Suppressor macrophage treated with lipopolysaccharide for 1 hour (primary cell): ENCODE measurements around the gene HAGHL.
"Not testable (repeated sequence)": the region's sequence is repeated elsewhere in the genome, so short reads cannot be mapped to it uniquely, and the experiment has no call there.

Experiments
- DNase-seq, 3 donors: peaks; one replicate each; pipeline ENCODE4 v3.0.0-alpha.2; 2020 to 2022

The HAGHL gene

GRCh38 chr16:734981-735881 lies 8.3 kb downstream of the HAGHL start:
- no peak for DNase-seq

DNA sequence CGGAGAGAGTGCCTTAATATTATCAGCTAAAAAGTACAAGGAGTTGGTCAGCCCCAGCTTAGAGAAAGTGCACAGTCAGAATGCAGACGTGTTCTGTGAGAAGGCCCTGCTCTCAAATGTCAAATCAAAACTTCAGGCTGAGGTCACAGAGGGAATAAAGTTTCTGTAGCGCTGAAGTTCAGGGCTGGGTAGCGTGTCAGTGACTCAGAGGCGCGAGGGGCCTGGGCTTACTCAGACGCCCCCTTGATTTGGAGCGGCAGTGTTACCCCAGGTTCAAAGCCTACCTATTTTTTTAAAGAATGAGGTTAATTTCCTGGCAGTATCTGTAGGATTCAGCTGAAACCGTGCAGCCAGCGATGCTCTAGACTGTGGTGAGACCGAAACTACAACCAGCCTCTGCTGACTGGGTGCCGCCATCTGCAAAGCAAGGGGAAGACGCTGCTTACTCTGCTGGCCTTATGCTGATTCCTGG lies 9.1 kb downstream of the HAGHL start:
- DNase-seq, result no peak

DNA sequence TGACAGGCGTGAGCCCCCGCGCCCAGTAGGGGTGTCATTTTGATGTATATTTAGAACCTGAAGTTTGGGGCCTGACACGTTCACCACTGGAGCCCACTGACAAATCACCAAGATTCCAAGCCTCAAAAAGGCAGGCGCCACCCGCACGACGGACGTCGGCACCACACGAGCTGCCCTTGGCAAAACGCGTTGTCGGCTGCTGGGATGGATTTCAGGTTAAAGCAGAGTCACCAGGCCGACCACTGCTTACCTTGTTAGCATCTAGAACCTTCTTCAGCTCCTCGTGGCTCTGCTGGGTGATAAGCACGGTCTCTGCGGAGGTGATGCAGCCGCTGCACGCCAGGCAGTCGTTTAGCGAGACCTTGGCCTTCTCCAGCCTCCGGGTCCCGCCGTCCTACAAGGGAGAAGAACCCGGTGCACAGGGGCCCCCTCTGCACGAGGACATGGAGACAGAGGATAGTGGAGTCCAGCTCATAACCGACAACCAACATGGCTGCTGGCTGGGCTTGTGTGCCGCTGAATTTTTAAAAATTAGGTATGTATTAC lies 10.1 kb downstream of the HAGHL start:
- DNase-seq, result no peak

DNA sequence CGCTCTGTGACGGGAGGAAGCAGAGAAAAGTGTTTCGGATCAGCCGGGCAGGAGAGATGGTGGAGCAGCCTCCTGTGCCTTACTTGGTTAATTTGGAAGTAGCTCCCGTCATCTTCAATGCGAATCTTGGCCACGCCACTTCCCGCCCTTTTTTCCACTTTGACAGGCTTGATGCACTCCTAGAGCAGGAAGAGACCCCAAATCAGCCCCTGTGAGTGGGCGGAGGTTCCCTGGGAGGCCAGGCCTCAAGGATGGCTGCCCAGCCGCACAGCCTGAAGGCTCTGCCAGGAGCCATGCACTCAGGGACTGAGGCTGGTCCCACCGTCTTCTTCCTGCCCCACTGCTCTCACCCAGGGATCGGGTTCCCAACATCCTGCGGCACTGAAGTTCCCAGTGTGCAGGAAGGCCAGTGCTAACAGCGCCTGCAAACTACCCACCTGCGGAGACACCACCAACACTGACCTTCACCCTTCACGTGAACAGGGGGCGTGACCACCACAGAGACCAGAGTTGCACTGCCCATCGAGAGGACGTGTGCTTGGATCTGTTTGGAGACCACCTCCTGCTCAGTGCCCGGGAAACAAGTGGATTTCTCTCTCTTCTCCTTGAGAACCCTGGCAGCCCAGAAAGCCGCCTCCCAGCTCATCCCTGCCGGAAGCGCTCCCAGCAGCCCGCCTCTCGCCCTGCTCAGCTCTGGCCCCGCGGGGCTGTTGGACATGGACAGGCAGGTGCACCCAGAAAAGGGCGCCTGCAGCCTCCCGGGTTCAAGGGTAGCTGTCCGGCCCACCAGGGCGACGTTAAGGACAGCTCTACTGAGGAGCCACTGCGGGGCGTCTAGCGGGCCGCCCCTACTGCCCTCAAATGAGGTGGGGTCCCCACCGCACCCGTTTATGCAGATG lies 12.9 kb downstream of the HAGHL start:
- DNase-seq, result no peak

GRCh38 chr16:740459-740763 lies 13.5 kb downstream of the HAGHL start:
- peak in 2 of 3 donors; percentile 38 to 48 for DNase-seq

- peak; percentile 92 to 96 (median 95) for DNase-seq
These were observed 14.0 kb downstream of the HAGHL start, which contains the start of gene CIAO3 for GRCh38 chr16:740764-741505. Gene CIAO3 (minus strand): TSS chr16:740997. CDS start chr16:740985, 12 bp downstream.

DNA sequence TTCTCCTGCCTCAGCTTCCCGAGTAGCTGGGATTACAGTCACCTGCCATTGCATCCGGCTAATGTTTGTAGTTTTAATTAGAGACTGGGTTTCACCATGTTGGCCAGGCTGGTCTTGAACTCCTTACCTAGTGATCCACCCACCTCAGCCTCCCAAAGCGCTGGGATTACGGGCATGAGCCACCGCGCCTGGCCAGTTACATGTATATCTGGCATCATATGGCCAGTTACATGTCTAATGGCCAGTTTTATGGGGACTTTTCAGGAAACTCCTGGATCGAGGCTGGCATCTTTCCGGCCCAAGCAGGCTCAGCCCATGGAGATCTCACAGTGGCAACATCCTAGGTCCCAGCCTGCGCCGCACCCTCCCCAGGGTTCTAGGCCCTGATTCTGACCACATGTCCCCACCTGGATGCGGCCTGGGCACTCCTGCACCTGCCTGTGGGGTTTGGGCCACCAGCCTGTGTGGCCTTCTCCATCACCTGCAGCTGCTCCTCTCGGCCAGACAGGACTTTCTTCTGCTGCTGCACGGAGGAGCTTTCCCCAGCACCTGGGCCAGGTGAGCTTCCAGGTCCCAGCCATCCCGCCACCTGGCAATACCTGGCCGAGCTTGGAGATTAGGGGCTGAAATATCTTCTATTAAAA lies 15.2 kb downstream of the HAGHL start:
- DNase-seq, result no peak

- DNase-seq, result not testable (repeated sequence)
These were observed 16.0 kb downstream of the HAGHL start for GRCh38 chr16:742894-743293.

GRCh38 chr16:743794-744500 lies 17.0 kb downstream of the HAGHL start:
- no peak for DNase-seq

- no peak for DNase-seq
These were observed 18.8 kb downstream of the HAGHL start for GRCh38 chr16:745739-746138.

DNA sequence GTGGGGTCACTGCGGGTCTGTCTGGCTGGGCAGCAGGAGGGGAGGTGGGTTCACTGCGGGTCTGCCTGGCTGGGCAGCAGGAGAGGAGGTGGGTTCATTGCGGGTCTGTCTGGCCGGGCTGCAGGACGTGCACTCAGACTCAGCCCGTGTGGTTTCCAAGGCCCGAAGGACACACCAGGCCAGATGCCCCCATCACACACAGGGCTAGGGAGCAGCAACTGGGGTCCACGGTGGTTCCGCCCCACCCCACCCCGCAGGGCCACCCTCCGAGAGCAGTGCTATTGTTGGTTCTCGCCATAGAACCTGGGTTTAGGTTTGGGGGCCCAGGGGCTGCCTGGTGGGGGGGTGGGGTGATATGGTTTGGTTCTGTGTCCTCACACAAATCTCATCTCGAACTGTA lies 19.7 kb downstream of the HAGHL start:
- DNase-seq, result no peak

DNA sequence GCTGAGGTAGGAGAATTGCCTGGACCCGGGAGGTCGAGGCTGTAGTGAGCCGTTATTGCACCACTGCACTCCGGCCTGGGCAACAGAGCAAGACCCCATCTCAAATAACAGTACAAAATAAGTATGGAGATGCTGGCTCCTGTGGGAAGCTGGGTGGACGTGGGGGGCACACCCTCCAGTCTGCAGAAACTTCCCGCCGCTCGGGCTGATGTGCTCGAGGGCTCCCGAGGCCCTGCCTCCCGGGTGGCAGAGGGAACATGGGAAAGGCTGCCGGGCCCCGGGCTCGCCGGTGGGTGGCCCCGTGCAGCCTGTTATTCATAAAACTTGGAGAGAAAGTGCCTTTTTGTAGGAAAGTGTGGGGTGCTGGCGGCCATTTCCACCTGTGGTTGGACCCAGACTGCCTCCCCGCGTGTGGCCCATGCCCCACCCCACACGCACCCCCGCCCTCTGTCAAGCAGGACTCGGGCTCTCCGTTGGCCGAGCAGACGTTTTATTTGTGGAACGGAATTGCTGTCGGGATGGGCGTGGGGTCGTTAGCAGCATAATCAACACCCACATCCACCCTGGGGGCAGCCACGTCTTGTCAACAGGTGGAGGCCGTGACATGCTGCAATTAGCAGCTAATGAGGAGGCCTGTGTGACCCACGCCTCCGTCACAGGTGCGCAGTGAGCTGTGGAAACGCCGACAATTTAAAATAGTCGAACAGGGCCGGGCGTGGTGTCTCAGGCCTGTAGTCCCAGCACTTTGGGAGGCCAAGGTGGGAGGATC lies 21.3 kb downstream of the HAGHL start:
- no peak for DNase-seq

- no peak for DNase-seq
These were observed 22.1 kb downstream of the HAGHL start for GRCh38 chr16:749010-749409.

- no peak for DNase-seq
These were observed 23.6 kb downstream of the HAGHL start for GRCh38 chr16:750485-750884.

DNA sequence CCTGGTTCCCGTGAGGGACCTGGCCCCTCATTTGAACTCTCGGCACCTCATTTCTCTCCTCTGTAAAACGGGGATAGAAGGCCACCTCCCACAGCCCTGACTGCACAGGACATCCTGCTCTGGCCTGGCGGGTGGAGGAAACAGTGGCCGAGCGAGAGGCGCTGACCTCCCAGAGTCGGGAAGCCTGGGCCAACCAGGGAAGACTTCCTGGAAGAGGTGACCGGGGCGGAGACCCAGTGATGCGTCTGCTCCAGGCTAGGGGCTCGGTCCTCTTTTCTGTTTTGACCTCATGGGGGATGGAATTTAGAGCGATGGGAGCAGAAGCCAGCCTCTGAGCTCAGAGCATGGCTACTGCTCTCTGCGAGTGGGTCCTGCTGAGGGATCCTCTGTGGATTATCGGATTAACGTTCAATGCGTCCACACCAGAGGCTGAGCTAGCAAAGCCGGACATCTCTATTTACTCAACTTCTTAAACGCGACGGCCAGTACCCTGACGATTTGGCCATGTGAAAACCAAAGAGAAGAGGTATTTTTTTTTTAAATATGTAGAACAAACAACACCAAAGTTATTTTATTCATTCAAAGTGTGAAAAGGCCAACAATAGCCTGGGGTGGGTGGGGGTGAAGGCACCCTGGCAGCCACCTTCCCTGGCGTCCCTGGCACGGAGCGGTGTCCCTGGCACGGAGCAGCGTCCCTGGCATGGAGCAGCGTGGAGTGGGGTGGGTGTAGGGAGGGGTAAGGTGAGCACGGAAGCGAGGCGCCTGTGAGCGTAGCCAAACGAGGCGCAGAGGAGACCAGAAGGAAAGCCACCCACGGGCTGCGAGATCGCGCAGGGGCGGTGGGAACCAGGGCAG lies 24.5 kb downstream of the HAGHL start:
- no peak for DNase-seq

DNA sequence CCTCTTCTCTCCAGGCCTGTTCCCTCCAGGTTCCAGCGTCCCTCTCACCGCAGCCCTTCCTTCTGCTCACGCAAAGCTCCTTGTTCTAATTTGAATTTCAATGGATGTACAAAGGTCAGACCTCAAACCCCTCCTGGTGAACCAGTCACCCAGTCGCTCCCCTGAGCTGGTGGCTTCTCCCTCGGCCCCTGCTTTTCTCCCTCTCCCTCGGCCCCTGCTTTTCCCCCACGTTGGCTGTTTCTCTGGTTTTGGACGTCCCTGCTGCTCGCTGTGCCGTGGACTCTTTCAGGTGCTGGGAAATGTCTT lies 25.1 kb downstream of the HAGHL start:
- DNase-seq, result no peak

GRCh38 chr16:754121-754607 lies 27.3 kb downstream of the HAGHL start:
- DNase-seq, result not testable (repeated sequence)

DNA sequence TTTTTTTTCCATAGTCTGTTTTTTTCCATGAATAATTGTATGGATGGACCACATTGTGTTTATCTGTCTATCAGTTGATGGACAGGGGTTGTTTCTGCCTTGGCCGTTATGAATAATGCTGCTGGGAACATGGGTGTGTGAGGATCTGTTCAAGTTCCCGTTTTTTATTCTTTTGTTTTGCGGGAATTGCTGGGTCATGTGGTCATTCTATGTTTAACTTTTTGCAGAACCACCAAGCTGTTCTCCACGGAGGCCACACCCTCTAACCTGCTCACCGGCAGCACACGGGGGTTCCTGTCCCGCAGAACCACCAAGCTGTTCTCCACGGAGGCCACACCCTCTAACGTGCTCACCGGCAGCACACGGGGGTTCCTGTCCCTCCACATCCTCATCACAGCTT lies 27.8 kb downstream of the HAGHL start:
- DNase-seq, result peak; percentile 61 to 73 (median 72)

- peak; percentile 14 to 64 (median 44) for DNase-seq
These were observed 29.5 kb downstream of the HAGHL start for GRCh38 chr16:756428-756827.
